K562 (cell line): ENCODE measurements around the gene RBP3. TPM values are rescaled to one million over a fixed set of nuclear protein-coding genes. Genes with fewer than 3 reads are reported as not detected.

Experiments used
- ARID2 ChIP-seq: fragments of 450-650 bp; IDR thresholded peaks from 2 replicates; pipeline ENCODE4 v1.6.1; 2017; ENCODE audit warnings: antibody characterized with exemption, mild to moderate bottlenecking
- ARNT ChIP-seq, 2 experiments: fragments of 450-650 bp; IDR thresholded peaks; 2 replicates each; pipeline ENCODE4 v1.6.1; 2016; ENCODE audit warnings: mild to moderate bottlenecking in 1 of 2
- CBX3 ChIP-seq, 2 experiments: IDR thresholded peaks; 1 replicate in 1 of 2; 2 replicates in 1 of 2; pipeline ENCODE4 v1.6.1; 2012; ENCODE audit warnings: inconsistent platforms in 2 of 2, low read length in 2 of 2, borderline replicate concordance in 1 of 2, control low read depth in 1 of 2
- DMBX1 ChIP-seq: fragments of 250-450 bp; sonication (Bioruptor Pico); IDR thresholded peaks from 2 replicates; pipeline ENCODE4 v1.8.0; 2022; ENCODE audit warnings: inconsistent platforms, mild to moderate bottlenecking, moderate library complexity, borderline replicate concordance
- FOXA1 ChIP-seq: fragments of 450-650 bp; IDR thresholded peaks from 2 replicates; pipeline ENCODE4 v1.6.1; 2016; ENCODE audit warnings: mild to moderate bottlenecking, borderline replicate concordance
- GABPA ChIP-seq: fragments of 200-800 bp; sonication (Bioruptor generic); conservative IDR thresholded peaks from 2 replicates; pipeline ENCODE4 v1.6.1; 2016; ENCODE audit warnings: low read depth, missing genetic modification characterization, missing compliant biosample characterization
- HIVEP1 ChIP-seq: fragments of 250-450 bp; sonication (Bioruptor Pico); IDR thresholded peaks from 2 replicates; pipeline ENCODE4 v1.4.0; 2020; ENCODE audit warnings: mild to moderate bottlenecking
- KDM2B ChIP-seq: fragments of 250-450 bp; sonication (Bioruptor Pico); IDR thresholded peaks from 2 replicates; pipeline ENCODE4 v1.8.0; 2021; ENCODE audit warnings: mild to moderate bottlenecking, moderate library complexity
- NR2F6 ChIP-seq: fragments of 450-650 bp; formaldehyde crosslinking; IDR thresholded peaks from 2 replicates; pipeline ENCODE4 v1.4.0; 2020; ENCODE audit warnings: mild to moderate bottlenecking
- RAD21 ChIP-seq, 2 experiments: fragments of 250-450 bp in 1 of 2; fragments of 450-650 bp in 1 of 2; sonication (Bioruptor Pico) in 1 of 2; formaldehyde crosslinking in 1 of 2; IDR thresholded peaks in 1 of 2; conservative IDR thresholded peaks in 1 of 2; 2 replicates each; pipeline versions ENCODE4 v1.4.0 to v1.8.0; 2020 to 2022; ENCODE audit warnings: mild to moderate bottlenecking in 2 of 2, moderate library complexity in 1 of 2
- RCOR1 ChIP-seq, 2 experiments: IDR thresholded peaks; 2 replicates each; pipeline ENCODE4 v1.6.1; 2012; ENCODE audit warnings: low read depth in 2 of 2, low read length in 2 of 2, borderline replicate concordance in 1 of 2, improper control_type of control experiment in 1 of 2
- SMAD1 ChIP-seq: fragments of 150-350 bp; IDR thresholded peaks from 2 replicates; pipeline ENCODE4 v1.6.1; 2014; ENCODE audit warnings: low read length, low read depth; ENCODE audit not compliant: partially characterized antibody
- SPI1 ChIP-seq: IDR thresholded peaks from 2 replicates; pipeline ENCODE4 v1.6.1; 2011; ENCODE audit warnings: low read depth, low read length, control low read depth, borderline replicate concordance
- ZBTB1 ChIP-seq: sonication (generic); formaldehyde crosslinking; IDR thresholded peaks from 2 replicates; pipeline ENCODE4 v1.8.1; 2023; ENCODE audit warnings: missing genetic modification reagents, low read depth, mild to moderate bottlenecking, borderline replicate concordance
- ZNF316 ChIP-seq: fragments of 450-650 bp; IDR thresholded peaks from 2 replicates; pipeline ENCODE4 v1.6.1; 2016
- ZNF551 ChIP-seq: fragments of 250-450 bp; sonication (Bioruptor Pico); IDR thresholded peaks from 2 replicates; pipeline ENCODE4 v1.5.0; 2021; ENCODE audit warnings: mild to moderate bottlenecking, moderate library complexity
- ZNF830 ChIP-seq: fragments of 250-450 bp; sonication (Bioruptor Pico); IDR thresholded peaks from 2 replicates; pipeline ENCODE4 v1.5.0; 2021; ENCODE audit warnings: mild to moderate bottlenecking
- polyA plus RNA-seq, 8 experiments: library from polyadenylated mRNA; depleted of rRNA in 4 of 8; stranded (reverse) in 5 of 8; unstranded in 3 of 8; fragments of >200 nt; fragmentation: Nextera tagmentation in 2 of 8; fragmentation: Illumina TruSeq in 1 of 8; extraction: Ambion mirVana in 2 of 8; extraction: Trizol in 1 of 8; gene quantifications; 2 replicates each; pipeline versions ENCODE4 v1.2.1 to v1.2.3, GENCODE V29; 2011 to 2014; ENCODE audit warnings: inconsistent platforms in 1 of 8, missing spikeins in 1 of 8
- total RNA-seq, 7 experiments: library from RNA; depleted of rRNA in 6 of 7; stranded (reverse); fragments of >200 nt in 6 of 7; fragmentation: Illumina TruSeq in 2 of 7; extraction: Trizol in 2 of 7; gene quantifications; 2 replicates each; pipeline versions ENCODE4 v1.2.1 to v1.2.3, GENCODE V29; 2011 to 2021; ENCODE audit warnings: low replicate concordance in 1 of 7
- TF ChIP-seq, protein P1 (sequence below), 2 experiments: fragments of 450-650 bp in 1 of 2; sonication (generic) in 1 of 2; formaldehyde crosslinking in 1 of 2; IDR thresholded peaks in 1 of 2; conservative IDR thresholded peaks in 1 of 2; 2 replicates each; pipeline versions ENCODE4 v1.6.1 to v1.8.1; 2016 to 2023; ENCODE audit warnings: mild to moderate bottlenecking in 2 of 2, moderate library complexity in 2 of 2, inconsistent platforms in 1 of 2, missing genetic modification reagents in 1 of 2
- TF ChIP-seq, protein P2 (sequence below): fragments of 250-450 bp; sonication (Bioruptor Pico); IDR thresholded peaks from 2 replicates; pipeline ENCODE4 v1.4.0; 2020
- TF ChIP-seq, protein P3 (sequence below): fragments of 450-650 bp; IDR thresholded peaks from 2 replicates; pipeline ENCODE4 v1.6.1; 2016; ENCODE audit warnings: borderline replicate concordance
- TF ChIP-seq, protein P4 (sequence below): fragments of 200-400 bp; formaldehyde crosslinking; IDR thresholded peaks from 2 replicates; pipeline ENCODE4 v1.6.1; 2017; ENCODE audit warnings: mild to moderate bottlenecking, low read depth, low read length, moderate library complexity

RBP3 gene
- total and polyA plus RNA-seq, 9 of the 15 experiments (the other 6 are each of a cell fraction or from before 2014, with no cell fraction given) = not detected

DNA sequence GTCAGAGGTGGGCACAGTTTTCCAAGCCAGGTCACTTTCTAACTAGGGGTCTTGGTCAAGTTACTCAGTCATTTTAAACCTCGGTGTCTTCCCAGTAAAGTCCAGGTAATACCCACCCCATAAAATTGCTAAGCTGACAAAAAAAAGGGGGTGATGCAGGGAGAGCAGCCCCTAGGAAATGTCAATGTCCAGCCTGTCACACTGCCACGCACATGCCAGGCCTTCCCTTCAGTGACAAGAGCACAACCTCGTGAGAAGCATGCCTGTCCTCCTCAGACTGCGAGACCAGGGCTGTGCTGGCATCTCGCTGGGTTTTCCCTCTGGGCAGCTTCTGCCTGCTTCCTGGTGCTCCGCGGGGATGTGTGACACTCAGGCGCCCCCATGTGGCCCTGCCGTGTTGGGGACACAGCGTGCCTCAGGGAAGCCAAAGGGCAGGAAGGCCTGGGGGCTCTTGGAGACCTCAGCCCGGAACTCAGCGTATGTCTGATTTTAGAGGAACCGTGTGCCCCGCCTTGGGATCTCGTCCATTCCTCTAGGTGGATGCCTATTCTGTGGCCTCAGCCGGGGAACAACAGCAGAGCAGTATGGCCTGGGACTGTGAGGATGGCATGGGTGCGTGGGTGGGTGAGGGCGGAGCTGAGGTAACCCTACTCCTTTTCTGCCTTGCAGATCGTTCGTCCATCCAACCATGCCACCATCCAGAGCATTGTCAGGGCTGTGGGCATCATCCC is 36.1 kb upstream of the RBP3 start (continued):
- TF ChIP-seq RCOR1 (IDR thresholded peaks at IDR 0.05; ENCODE audit: borderline replicate concordance in 1 of 2, low read depth in 2 of 2, low read length in 2 of 2) (peak in 1 of 2 experiments; percentile 62; a peak in 1 of 4 replicates), SMAD1 (no peak), FOXA1 (no peak), ZNF316 (peak; percentile 94), ZNF830 (CRISPR knock-in tag) (no peak), CBX3 (IDR thresholded peaks at IDR 0.05; ENCODE audit: borderline replicate concordance in 1 of 2, low read length in 2 of 2) (no peak), ZBTB1 (CRISPR knock-in tag) (no peak), SPI1 (no peak), HIVEP1 (no peak; the same call in 1 of the 2 replicates), NR2F6 (CRISPR knock-in tag) (no peak), RAD21 (CRISPR knock-in tag; conservative IDR thresholded peaks at IDR 0.05 in 1 of 2, IDR thresholded peaks at IDR 0.05 in 1 of 2) (peak; percentile 90 to 95), ZNF551 (CRISPR knock-in tag) (no peak), GABPA (tag) (no peak), KDM2B (CRISPR knock-in tag) (no peak), ARNT (IDR thresholded peaks at IDR 0.05) (no peak), ARID2 (peak; percentile 71), DMBX1 (CRISPR knock-in tag) (no peak)
- TF ChIP-seq, protein P1, sequence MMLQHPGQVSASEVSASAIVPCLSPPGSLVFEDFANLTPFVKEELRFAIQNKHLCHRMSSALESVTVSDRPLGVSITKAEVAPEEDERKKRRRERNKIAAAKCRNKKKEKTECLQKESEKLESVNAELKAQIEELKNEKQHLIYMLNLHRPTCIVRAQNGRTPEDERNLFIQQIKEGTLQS (IDR thresholded peaks at IDR 0.05) = no peak
- TF ChIP-seq, protein P1 (CRISPR knock-in tag; conservative IDR thresholded peaks at IDR 0.05) = 0 out of 2 replicates have a peak, but pooled peaks have one; percentile 29
- TF ChIP-seq, protein P2, sequence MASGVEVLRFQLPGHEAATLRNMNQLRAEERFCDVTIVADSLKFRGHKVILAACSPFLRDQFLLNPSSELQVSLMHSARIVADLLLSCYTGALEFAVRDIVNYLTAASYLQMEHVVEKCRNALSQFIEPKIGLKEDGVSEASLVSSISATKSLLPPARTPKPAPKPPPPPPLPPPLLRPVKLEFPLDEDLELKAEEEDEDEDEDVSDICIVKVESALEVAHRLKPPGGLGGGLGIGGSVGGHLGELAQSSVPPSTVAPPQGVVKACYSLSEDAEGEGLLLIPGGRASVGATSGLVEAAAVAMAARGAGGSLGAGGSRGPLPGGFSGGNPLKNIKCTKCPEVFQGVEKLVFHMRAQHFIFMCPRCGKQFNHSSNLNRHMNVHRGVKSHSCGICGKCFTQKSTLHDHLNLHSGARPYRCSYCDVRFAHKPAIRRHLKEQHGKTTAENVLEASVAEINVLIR (CRISPR knock-in tag) = no peak
- TF ChIP-seq, protein P3, sequence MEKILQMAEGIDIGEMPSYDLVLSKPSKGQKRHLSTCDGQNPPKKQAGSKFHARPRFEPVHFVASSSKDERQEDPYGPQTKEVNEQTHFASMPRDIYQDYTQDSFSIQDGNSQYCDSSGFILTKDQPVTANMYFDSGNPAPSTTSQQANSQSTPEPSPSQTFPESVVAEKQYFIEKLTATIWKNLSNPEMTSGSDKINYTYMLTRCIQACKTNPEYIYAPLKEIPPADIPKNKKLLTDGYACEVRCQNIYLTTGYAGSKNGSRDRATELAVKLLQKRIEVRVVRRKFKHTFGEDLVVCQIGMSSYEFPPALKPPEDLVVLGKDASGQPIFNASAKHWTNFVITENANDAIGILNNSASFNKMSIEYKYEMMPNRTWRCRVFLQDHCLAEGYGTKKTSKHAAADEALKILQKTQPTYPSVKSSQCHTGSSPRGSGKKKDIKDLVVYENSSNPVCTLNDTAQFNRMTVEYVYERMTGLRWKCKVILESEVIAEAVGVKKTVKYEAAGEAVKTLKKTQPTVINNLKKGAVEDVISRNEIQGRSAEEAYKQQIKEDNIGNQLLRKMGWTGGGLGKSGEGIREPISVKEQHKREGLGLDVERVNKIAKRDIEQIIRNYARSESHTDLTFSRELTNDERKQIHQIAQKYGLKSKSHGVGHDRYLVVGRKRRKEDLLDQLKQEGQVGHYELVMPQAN = no peak
- TF ChIP-seq, protein P4, sequence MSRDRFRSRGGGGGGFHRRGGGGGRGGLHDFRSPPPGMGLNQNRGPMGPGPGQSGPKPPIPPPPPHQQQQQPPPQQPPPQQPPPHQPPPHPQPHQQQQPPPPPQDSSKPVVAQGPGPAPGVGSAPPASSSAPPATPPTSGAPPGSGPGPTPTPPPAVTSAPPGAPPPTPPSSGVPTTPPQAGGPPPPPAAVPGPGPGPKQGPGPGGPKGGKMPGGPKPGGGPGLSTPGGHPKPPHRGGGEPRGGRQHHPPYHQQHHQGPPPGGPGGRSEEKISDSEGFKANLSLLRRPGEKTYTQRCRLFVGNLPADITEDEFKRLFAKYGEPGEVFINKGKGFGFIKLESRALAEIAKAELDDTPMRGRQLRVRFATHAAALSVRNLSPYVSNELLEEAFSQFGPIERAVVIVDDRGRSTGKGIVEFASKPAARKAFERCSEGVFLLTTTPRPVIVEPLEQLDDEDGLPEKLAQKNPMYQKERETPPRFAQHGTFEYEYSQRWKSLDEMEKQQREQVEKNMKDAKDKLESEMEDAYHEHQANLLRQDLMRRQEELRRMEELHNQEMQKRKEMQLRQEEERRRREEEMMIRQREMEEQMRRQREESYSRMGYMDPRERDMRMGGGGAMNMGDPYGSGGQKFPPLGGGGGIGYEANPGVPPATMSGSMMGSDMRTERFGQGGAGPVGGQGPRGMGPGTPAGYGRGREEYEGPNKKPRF = no peak
